Measurements from ENCODE around the gene ALK. TPM values are rescaled to one million over a fixed set of nuclear protein-coding genes. Genes with fewer than 3 reads are reported as not detected.

ALK gene
- total RNA-seq, 1 donor from 2014 or later: not detected

DNA sequence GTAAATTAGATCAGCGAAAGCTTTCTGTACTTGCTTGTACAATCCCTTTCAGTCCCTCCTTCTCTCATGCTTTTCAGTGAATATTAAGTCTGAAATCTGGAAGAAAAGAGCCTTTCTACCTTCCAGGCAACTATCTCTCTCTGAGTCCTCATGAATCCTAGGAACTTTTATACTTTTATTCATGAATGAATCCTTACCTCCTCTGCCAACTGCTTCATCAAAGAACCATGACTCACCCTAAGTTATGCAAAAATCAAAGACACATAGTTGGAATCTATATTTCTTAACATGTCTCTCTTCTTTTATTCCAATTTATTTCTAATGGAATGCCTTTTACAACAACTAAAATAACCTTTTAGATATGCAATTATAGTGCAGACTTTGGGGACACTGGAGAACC, 412.0 kb downstream of the ALK start:
- no peaks in the 10 kb centered on the region for H3K4me1 Mint-ChIP-seq (ENCODE audit: low read depth)
- H3K36me3 Mint-ChIP-seq (ENCODE audit: insufficient read depth): no peaks in the 10 kb centered on the region
- TF ChIP-seq, protein P1, sequence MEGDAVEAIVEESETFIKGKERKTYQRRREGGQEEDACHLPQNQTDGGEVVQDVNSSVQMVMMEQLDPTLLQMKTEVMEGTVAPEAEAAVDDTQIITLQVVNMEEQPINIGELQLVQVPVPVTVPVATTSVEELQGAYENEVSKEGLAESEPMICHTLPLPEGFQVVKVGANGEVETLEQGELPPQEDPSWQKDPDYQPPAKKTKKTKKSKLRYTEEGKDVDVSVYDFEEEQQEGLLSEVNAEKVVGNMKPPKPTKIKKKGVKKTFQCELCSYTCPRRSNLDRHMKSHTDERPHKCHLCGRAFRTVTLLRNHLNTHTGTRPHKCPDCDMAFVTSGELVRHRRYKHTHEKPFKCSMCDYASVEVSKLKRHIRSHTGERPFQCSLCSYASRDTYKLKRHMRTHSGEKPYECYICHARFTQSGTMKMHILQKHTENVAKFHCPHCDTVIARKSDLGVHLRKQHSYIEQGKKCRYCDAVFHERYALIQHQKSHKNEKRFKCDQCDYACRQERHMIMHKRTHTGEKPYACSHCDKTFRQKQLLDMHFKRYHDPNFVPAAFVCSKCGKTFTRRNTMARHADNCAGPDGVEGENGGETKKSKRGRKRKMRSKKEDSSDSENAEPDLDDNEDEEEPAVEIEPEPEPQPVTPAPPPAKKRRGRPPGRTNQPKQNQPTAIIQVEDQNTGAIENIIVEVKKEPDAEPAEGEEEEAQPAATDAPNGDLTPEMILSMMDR (IDR thresholded peaks at IDR 0.05; ENCODE audit: unreplicated experiment): no peak
- H3K27me3 Mint-ChIP-seq: peaks cover 22% of the 10 kb centered on the region
- H3K27ac Mint-ChIP-seq: no peak overlapping the region
- peaks cover 5% of the 10 kb centered on the region for H3K9me3 Mint-ChIP-seq (ENCODE audit: low read depth)
- DNase-seq (ENCODE audit: low spot score, unreplicated experiment): no peak
- H3K4me3 Mint-ChIP-seq (ENCODE audit: low read depth): no peak overlapping the region

DNA sequence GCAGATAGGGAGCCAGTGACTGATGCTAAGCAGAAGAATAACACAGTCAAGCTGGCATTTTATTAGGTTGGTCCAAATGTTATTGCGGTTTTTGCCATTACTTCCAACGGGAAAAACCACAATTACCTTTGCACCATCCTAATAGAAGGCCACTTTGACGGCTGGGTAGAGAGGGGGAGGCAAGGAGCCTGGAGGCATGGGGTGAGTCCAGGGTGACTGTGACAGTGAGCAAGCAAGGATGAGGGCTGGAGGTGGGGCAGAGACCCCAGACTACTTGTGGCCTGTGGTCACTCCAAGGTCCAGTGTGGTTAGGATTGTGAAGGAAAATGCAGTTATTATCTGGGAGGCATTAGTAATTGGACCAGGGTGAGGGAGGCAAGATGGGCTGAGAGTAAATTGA, 416.6 kb downstream of the ALK start:
- TF ChIP-seq, protein P1 (IDR thresholded peaks at IDR 0.05; ENCODE audit: unreplicated experiment): no peak
- no peak for DNase-seq (ENCODE audit: low spot score, unreplicated experiment)
- Mint-ChIP-seq H3K27ac (peak overlapping the region; percentile 47), H3K36me3 (ENCODE audit: insufficient read depth) (no peaks in the 10 kb centered on the region), H3K4me3 (ENCODE audit: low read depth) (no peak overlapping the region), H3K27me3 (peaks cover 35% of the 10 kb centered on the region), H3K9me3 (ENCODE audit: low read depth) (no peaks in the 10 kb centered on the region), H3K4me1 (ENCODE audit: low read depth) (peaks cover 3% of the 10 kb centered on the region)

GRCh38 chr2:29502460-29502911, 418.9 kb downstream of the ALK start:
- H3K4me3 Mint-ChIP-seq (ENCODE audit: low read depth): no peak overlapping the region
- H3K36me3 Mint-ChIP-seq (ENCODE audit: insufficient read depth): no peaks in the 10 kb centered on the region
- no peak for DNase-seq (ENCODE audit: low spot score, unreplicated experiment)
- TF ChIP-seq, protein P1 (IDR thresholded peaks at IDR 0.05; ENCODE audit: unreplicated experiment): no peak
- no peak overlapping the region for H3K27ac Mint-ChIP-seq
- H3K9me3 Mint-ChIP-seq (ENCODE audit: low read depth): no peaks in the 10 kb centered on the region
- H3K4me1 Mint-ChIP-seq (ENCODE audit: low read depth): peaks cover 3% of the 10 kb centered on the region
- H3K27me3 Mint-ChIP-seq: peaks cover 36% of the 10 kb centered on the region

- no peaks in the 10 kb centered on the region for H3K36me3 Mint-ChIP-seq (ENCODE audit: insufficient read depth)
- no peaks in the 10 kb centered on the region for H3K4me1 Mint-ChIP-seq (ENCODE audit: low read depth)
- TF ChIP-seq, protein P1 (IDR thresholded peaks at IDR 0.05; ENCODE audit: unreplicated experiment): no peak
- DNase-seq (ENCODE audit: low spot score, unreplicated experiment): no peak
- peaks cover 22% of the 10 kb centered on the region for H3K27me3 Mint-ChIP-seq
- H3K4me3 Mint-ChIP-seq (ENCODE audit: low read depth): no peak overlapping the region
- H3K9me3 Mint-ChIP-seq (ENCODE audit: low read depth): no peaks in the 10 kb centered on the region
- no peak overlapping the region for H3K27ac Mint-ChIP-seq
Measured at GRCh38 chr2:29497375-29497774, 424.0 kb downstream of the ALK start.

- TF ChIP-seq, protein P1 (IDR thresholded peaks at IDR 0.05; ENCODE audit: unreplicated experiment): no peak
Measured at GRCh38 chr2:29496198-29496597, 425.2 kb downstream of the ALK start.

More at GRCh38 chr2:29496198-29496597, 425.2 kb downstream of the ALK start:
- Mint-ChIP-seq H3K27ac (no peak overlapping the region), H3K9me3 (ENCODE audit: low read depth) (no peaks in the 10 kb centered on the region), H3K27me3 (peaks cover 22% of the 10 kb centered on the region), H3K4me3 (ENCODE audit: low read depth) (no peak overlapping the region), H3K4me1 (ENCODE audit: low read depth) (no peaks in the 10 kb centered on the region), H3K36me3 (ENCODE audit: insufficient read depth) (no peaks in the 10 kb centered on the region)
- no peak for DNase-seq (ENCODE audit: low spot score, unreplicated experiment)
